ENCODE results near the gene NUP98.

- TF ChIP-seq CTCF (IDR thresholded peaks at IDR 0.05; ENCODE audit: borderline replicate concordance, extremely low read depth, low read length, poor library complexity, severe bottlenecking) (no peak), EZH2 (IDR thresholded peaks at IDR 0.05; ENCODE audit: borderline replicate concordance, low read depth, low read length, severe bottlenecking) (no peak)
Observed at GRCh38 chr11:3684819-3685172, 112.6 kb downstream of the NUP98 start.

Measured in DND-41 (cell line).